ENCODE data around the gene GPR150.
A peak's percentile ranks its signal among the peaks of the same experiment; 100 is the strongest.
"Not testable (repeated sequence)": the region's sequence is repeated elsewhere in the genome, so short reads cannot be mapped to it uniquely, and the experiment has no call there.

The GPR150 gene

DNA sequence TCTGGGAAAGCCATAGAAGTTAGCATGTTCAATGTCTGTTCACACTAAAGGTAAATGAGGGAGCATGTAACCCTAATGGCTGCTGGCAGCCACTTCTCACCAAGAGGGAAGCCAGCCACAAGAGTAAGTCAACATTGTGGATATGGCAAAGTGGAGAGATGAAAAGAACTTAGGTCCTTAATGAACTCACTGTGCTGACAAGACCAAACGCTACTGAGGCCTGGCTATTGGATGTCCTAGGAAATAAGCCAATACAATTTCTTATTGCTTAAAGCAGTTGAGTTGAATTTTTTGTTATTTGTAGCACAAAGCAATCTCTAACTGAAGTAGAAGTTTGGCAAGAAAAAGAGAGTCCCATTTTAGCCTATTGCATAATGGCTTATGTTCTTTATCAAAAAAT is 6.8 kb downstream of the GPR150 start:
- no peak for DNase-seq

DNA sequence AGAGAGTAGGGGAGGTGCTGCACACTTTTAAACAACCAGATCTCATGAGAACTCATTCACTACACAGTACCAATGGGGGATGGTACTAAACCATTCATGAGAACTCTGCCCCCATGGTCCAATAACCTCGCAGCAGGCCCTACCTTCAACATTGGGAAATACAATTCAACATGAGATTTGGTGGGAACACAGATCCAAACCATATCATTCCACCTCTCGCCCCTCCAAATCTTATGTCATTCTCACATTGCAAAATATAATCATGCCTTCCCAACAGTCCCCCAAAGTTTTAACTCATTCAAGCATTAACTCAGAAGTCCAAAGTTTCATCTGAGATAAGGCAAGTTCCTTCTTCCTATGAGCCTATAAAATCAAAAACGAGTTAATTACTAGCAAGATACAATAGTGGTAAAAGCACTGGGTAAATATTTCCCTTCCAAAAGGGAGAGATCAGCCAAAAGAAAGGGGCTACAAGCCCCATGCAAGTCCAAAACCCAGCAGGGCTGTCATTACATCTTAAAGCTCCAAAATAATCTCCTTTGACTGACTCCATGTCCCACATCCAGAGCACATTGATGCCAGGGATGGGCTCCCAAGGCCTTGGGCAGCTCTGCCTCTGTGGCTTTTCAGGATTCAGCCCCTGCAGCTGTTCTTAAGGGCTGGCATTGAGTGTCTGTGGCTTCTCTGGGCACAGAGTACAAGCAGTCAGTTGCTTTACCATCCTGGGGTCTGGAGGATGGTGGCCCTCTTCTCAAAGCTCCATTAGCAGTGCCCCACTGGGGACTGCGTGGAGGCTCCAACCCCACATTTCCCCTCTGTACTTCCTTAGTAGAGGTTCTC is 8.3 kb downstream of the GPR150 start:
- no peak for DNase-seq

DNA sequence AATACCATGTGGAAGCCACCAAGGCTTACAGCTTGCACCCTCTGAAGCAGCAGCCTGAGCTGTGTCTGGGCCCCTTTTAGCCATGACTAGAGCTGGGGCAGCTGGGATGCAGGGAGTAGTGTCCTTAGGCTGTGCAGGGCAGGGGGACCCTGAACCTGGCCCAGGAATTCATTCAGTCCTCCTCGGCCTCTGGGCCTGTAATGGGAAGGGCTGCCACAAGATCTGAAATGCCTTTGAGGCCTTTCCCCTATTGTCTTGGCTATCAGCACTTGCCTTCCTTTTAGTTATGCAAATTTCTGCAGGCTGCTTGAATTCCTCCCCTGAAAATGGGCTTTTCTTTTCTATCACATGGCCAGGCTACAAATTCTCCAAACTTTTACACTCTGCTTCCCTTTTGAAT is 9.0 kb downstream of the GPR150 start:
- no peak for DNase-seq

DNA sequence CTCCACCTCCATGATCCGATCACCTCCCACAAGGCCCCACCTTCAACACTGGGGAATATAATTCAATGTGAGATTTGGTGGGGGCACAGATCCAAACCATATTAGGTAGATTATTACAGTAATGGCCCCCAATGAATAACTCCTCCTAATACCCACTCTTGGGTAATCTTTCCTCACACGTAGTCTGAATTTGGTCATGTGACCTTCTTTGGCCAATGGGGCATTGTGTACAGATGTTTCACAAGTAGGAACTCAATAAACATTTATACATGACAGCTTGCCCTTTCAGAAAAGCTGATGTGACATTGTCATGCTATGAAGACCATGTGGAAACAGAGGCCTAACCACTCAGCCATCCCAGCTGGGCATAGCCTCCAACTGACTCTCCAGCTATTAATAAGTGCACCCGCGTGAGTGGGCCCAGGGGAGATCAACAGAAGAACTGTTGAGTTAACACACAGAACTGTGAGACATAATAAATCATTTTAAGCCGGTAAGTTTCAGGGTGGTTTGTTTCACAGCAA is 10.6 kb downstream of the GPR150 start:
- no peak for DNase-seq

DNA sequence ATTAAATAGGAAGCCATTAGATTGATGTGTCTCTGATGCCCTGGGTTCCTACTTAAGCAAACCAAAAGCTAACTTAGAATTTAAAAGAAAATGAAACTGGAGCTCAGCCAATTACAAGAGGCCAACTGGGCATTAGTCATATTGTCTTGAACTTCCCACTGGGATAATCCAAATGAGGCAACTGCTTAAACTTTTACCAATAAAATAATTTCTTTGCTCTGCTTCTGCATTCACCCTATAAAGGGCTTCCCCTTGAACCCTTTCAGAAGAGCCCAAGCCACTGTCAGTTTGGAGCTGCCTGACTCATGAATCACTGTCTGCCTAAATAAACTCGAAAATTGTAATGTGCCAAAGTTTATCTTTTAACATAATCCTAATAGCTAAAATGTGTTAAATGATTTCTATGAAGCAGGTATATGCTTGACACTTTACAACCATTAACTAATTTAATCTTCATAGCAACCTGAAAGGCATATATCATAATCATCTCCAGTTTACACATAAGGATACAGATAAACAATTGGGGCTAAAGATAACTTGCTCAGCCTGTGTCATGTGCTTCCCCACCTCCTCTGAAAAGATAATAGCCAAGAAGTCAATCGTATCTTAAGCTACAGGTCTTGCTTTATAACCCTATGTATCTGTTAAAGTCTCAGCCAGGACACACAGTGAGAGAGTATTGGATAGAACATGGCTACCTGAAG is 11.5 kb downstream of the GPR150 start:
- DNase-seq = no peak

DNA sequence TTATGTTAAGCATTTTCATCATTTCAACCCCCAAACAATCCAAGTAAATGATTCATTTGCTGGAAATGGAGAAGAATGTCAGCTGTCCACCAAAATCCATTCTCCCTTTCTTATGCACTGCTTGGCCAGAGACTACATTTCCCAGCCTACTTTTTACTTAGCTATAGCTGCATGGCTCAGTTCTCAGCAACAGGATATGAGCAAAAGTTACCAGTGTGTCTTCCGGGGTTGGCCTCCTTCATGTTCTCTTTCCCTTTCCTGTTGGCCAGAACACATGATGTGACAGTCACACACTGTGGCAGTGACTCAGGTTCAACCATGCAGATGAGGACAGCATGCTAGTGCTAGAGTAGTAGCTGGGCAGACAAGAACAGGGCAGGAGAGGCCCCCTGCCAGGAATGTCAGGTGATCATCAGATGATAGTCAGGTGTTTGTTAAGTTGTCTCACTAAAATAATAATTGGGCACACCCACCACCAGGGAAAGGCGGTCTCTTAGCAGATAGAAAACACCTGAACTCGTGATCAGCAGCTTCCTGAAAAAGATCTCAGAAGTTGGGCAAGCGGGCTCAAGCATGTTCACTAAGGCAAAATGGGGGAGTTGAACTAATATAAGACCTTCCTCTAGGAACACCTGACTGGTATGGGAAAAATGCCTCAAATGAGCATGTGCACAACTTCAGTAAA is 12.2 kb downstream of the GPR150 start:
- DNase-seq = no peak

DNA sequence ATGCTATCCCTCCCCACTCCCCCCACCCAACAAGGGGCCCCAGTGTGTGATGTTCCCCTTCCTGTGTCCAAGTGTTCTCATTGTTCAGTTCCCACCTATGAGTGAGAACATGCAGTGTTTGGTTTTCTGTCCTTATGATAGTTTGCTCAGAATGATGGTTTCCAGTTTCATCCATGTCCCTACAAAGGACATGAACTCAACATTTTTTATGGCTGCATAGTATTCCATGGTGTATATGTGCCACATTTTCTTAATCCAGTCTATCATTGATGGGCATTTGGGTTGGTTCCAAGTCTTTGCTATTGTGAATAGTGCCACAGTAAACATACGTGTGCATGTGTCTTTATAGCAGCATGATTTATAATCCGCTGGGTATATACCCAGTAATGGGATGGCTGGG is 13.1 kb downstream of the GPR150 start:
- DNase-seq = not testable (repeated sequence)

DNA sequence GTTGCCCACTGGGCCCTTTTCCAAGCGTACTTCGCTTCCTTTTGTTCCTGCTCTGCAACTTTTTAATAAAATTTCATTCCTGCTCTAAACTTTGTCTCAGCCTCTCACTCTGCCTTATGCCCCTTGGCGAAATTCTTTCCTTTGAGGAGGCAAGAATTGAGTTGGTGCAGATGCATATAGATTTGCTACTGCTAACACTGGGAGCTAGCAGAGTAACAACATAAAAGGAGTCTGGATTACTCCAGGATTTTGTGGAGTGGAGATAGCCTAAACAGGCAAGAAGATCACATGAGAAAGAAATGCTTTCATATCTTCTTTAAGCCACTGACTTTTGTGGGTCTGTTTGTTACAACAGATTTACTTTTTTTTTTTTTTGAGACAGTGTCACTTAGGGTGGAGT is 13.8 kb downstream of the GPR150 start:
- DNase-seq = no peak

DNA sequence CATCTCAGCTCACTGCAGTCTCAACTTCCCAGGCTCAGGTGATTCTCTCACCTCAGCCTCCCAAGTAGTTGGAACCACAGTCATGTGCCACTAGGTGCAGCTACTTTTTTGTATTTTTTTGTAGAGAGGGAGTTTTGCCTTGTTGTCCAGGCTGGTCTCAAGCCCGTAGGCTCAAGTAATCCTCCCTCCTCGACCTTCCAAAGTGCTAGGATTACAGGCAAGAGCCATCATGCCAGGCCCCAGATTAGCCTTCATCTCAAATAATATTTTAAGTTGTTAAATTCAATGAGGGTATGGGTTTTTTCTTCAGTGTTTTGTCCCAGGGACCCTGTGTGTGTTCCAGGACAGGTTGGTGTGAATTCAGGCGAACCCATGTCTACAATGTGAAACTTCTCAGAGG is 14.2 kb downstream of the GPR150 start:
- no peak for DNase-seq

DNA sequence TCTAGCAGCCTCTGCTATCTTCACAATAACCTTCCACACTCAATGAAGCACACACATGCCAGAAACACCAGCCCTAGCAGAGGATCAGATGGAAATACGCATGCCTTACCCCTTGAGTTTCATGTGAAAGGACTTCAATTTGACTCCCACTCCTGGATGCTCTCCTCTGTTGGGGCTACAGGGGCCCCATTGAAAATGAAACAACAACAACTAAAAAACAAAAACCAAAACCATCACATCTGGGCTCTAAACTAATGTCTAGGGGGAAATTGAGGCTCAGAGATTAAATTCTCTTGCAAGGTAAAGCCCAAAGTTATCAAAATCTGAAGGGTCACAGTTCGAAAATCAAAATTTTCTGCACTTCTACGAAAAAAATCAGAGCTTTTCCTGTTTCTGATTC is 18.7 kb downstream of the GPR150 start:
- no peak for DNase-seq

DNA sequence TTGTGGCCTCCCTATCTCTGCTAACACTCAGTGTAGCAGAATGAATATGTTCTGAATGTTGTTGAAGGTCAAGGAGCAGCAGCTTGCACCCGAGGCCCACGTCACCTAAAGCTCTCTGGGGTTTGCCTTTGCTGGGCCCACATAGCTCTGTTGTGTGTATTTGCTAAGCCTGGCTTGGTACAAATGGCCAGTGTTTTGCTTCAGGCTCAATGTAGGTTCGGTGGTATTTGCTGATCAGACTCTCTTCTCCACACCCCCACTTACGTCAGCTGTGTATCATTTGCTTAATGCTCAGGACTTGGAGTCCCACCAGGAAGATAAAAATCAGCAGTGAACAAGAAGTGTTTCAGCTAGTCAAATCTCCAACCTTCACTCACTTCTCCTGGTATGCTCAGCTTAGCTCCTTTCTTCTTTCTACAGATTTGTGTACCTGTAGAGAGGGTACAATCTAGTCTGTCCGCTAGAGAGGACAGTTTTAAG is 21.9 kb downstream of the GPR150 start:
- no peak for DNase-seq

DNA sequence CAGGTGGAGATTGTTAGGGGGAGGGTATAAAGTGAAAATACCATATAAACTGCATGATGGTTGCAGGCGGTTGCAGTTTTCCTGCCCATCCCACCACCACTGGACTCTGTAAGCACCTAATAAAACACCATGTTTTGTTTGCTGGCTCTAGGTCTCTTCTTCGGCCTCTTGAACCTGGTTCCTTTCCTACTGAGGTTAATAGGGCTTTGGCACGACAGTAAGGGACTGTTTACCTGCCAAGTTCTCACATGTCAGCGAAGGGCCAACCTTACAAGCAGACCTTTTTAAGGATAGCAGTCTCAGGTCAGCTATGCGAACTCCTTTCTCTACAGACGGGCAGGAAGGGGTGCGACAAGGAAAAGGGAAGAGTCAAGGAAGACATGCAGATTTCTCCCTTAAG is 23.3 kb downstream of the GPR150 start:
- DNase-seq = no peak

DNA sequence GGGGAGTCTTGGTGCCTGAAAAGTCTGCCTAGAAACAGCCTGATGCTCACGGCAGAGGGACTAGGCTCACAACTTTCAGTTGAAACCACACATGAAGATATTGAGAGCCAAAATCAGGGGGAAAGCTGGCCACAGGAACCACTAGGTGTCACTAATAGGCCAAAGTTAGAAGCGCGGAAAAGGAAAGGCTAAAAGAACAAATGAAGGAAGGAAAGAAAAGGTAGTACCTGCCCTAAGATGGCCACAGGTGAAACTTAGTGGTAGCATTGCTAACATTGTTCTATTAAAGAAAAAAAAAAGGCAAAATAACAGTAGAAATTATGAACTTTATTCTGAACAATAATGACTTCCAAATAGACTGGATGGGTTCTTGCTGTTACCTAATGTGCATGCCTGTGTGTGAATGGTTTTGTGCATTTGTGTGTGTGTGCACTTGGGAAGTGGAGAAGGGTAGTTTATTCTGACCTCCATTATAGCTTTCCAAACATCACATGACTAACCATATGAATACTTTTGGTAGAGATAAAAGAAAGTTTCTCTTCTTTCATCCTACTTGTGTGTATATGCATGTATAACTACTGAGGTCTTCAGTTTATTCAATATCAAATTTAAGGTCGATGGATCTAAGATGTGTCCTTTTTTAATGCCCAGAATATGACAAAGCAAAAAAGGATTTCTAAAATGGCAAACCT is 24.6 kb downstream of the GPR150 start:
- DNase-seq = peak; percentile 31

DNA sequence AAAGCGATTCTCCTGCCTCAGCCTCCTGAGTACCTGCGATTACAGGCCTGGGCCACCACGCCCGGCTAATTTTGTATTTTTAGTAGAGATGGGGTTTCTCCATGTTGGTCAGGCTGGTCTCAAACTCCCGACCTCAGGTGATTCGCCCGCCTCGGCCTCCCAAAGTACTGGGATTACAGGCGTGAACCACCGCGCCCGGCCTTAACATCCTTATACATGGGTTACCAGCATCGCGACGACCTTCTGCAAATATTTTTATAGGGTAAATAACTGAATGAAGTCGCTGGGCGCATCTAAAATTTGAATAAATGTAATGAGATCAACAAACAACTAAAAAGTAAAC is 26.3 kb downstream of the GPR150 start:
- DNase-seq = not testable (repeated sequence)

DNA sequence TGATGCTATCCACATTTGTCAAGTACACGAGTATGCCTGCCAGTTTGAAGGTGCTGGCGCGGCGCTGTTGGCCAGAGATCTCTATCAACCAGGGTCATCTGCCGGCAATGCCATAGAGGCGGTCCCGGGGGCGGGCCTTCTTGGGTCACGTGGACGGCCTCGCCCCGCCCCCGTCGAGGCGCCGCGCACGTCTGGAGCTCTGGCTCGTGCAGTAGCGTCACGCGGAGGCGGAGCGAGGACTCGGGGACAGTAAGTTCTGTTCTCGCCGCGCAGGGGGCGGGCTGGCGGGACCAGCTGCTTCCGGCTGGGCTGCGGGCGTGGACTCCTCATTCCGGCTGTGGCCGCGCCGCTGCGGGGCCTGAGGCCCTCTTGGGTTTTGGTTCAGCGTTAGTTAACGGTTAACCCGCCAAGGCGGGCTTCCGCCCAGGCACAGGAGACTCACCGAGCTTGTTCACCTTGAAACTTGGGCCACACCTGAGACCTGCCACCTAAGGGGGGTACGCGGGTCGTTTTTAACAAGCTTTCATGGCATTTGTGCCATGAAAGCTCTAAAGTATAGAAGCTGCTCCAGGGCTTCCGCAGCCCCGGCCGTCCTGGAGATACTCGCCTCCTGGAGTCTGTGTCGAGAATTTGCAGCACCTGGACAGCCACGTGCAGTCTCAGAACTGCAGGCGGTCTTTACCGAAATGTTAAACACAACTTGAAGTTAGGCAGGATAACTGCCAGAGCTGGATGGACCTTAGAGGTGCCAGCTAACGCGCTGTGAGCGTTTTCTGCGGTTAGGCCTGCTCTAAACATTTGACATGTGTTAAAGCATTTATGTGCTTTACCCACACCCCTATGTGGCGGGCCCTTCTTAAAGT is 26.9 kb downstream of the GPR150 start, which contains the start of gene RFESD:
Gene RFESD, plus strand, starts transcription at position 209 of the 863 bp plus-strand sequence. CDS start 5,495 bp downstream, outside the sequence.
- peak; percentile 88 for DNase-seq

DNA sequence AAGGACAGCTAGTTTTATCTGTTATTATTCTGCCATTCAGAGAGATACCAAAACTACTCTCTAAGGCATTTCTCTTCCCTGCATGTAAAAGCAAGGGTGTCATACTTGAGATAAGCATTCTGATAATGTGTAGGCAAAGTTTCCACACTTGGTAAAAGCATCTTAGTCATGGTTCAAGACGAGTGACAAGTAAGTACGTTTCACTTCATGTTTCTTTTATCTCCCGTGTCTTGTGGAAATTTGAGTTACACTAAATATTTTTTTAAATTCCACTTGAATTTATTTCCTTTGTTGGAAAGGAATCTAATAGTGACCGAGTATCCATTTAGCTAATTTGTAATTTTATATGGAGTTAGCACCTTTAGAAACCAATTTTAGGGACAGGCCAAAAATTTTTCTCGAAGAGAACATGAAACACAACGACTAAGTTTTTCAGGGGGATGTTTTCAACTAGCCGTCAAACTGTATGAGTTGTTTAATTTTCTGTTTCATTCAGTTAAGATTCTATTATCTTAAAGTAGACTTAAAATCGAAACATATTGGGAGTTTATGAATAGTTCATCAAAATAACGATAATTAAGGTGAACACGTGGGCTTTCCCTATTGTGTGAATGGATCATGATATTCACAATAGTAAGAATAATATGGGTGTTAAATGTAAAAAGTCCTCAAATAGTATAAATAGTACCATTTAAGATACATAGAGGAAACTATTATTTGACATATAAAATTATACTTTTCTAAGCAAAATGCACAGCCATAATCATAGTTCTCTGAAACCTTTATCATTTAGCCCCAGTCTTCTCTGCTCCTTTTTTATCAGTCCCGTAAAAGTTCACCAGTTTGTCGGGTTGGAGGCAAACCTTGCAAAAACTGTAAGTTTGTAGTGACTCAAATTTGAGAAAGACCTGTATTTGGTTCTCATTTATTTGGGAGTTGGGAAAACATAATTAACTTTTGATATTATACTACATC is 28.3 kb downstream of the GPR150 start:
- DNase-seq = no peak

DNA sequence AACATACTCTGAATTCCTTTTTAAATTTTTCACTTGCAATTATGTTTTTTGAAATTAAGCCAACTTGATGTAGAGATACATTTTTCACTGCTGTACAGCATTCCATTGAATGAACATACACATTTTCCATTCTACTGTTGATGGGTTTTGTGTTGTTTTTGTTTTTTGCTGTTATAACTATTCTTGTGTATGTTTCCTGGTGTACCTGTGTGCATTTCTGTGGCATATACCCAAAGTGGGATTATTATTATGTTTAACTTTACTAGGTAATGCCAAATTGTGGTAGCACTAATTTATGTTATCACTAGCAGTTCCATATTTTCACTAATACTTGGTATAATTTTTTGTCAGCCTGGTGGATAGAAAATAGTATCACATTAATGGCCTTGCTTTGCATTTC is 29.4 kb downstream of the GPR150 start:
- no peak for DNase-seq

DNA sequence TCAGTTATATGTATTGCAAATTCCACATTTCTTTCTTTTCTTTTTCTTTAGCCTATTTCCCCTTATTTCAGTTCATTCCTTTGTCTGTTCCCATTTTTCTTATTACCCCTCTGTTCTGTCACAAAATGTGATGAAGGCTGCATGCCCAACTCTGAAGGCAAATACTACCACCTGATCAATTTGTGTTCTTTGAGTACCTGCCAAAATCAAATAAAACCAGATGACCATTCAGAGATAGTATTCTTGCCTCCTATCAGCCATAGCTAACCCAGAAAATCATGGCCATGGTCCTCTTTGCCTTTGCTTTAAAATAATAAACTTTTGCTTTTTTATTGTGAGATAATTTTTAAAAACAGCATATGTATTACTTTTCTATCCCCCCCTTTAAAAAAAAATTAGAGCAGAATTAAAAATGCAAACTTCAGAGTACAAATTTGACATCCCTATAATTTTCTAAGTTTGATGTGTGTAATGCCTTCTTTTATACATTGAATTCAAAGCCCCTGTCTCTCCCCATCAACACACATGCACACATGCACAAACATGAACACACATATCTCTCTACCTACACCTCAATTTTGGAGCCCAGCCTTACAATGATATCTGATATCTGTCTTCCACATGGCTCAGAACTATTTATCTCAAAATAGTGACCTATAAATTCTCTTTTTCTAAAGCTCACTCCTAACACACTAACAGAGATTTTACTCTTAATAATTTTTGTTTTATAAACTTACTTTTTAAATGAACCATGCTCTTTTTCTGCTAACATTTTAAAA is 30.1 kb downstream of the GPR150 start:
- DNase-seq = no peak

DNA sequence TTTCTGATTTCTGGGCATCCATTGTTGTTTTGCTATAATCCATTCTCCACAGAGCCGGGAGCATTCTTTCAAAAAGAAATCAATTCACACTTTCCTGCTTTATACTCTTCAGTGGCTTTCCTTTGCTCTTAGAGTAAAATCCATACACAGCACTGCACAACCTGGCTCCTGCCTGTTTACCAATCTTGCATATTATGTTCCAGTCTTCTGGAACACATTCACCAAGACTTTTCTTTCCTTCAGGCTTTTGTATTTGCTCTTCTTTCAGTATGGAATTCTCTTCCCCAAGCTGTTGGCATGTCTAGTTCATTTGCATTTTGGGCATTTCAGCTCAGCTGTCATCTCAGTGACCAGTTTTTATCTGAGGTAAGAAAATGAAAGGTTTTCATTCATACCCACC is 33.0 kb downstream of the GPR150 start:
- DNase-seq = no peak

DNA sequence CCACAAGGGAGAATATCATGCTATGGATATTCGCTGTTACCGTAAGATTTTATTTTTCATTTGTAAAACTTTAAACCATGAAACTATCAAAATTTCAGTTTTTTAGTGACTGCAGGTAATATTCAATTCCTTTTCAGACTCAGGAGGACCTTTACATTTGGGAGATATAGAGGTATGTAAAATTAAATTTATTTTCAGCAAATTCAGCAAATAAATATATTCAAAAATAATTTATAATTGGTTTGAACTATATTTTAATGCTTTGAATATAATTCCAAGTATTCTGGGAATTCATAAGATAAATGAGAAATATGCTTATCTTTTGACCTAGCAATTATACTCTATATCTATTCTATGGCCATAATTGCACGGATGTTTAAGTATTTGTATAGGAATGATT is 34.3 kb downstream of the GPR150 start:
- DNase-seq = no peak
